Stimulated activated memory B cell treated with anti-CD40 and anti-IgM and Interleukin-4, amounts not matched to agents 10 μg/mL and 1 μg/mL and 100 μg/mL, for 72 hours (primary cell): ENCODE data around the gene HLA-F.

Experiments
- ATAC-seq: fragments of 150-1000 bp; cut with Tn5 transposase; 2 replicates; pipeline ENCODE4 v1.10.0; 2021
- H3K27ac Mint-ChIP-seq: one replicate; pipeline ENCODE4 v1.8.0; 2022; ENCODE audit warnings: mild to moderate bottlenecking, mixed read lengths
- H3K27me3 Mint-ChIP-seq: one replicate; pipeline ENCODE4 v1.8.0; 2022; ENCODE audit warnings: mixed read lengths
- H3K36me3 Mint-ChIP-seq: one replicate; pipeline ENCODE4 v1.8.0; 2022; ENCODE audit warnings: mixed read lengths
- H3K4me1 Mint-ChIP-seq: one replicate; pipeline ENCODE4 v1.8.0; 2022; ENCODE audit warnings: mixed read lengths
- H3K4me3 Mint-ChIP-seq: one replicate; pipeline ENCODE4 v1.8.0; 2022; ENCODE audit warnings: mild to moderate bottlenecking, moderate library complexity, mixed read lengths
- H3K9me3 Mint-ChIP-seq: one replicate; pipeline ENCODE4 v1.8.0; 2022; ENCODE audit warnings: mixed read lengths

HLA-F gene

GRCh38 chr6:29731281-29731680 lies 8.0 kb downstream of the HLA-F start:
- no peak overlapping the region for H3K27ac Mint-ChIP-seq
- H3K9me3 Mint-ChIP-seq: no peaks in the 10 kb centered on the region
- ATAC-seq: no peak

DNA sequence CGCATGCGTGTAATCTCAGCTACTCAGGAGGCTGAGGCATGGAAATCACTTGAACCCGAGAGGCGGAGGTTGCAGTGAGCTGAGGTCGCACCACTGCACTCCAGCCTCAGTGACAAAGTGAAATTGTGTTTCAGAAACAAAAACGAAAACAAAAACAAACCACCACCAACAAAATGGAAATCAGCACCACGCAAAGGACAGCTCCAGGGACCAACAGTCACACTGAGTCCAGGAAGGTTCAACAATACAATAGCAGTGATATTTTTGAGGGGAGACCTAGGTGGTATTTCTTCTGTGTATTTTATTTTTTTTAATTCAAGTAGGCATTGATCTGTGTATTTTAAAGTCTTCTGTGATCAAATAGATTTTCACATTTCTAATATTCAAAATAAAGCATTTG lies 9.8 kb downstream of the HLA-F start:
- H3K4me3 Mint-ChIP-seq: no peak overlapping the region
- no peak for ATAC-seq
- H3K9me3 Mint-ChIP-seq: no peaks in the 10 kb centered on the region

More at GRCh38 chr6:29731281-29731680, 8.0 kb downstream of the HLA-F start:
- Mint-ChIP-seq H3K27me3 (no peaks in the 10 kb centered on the region), H3K4me3 (no peak overlapping the region), H3K4me1 (peaks cover 48% of the 10 kb centered on the region), H3K36me3 (peaks cover 29% of the 10 kb centered on the region)

GRCh38 chr6:29734046-29735018 lies 11.1 kb downstream of the HLA-F start:
- H3K27me3 Mint-ChIP-seq: no peaks in the 10 kb centered on the region
- no peak overlapping the region for H3K4me3 Mint-ChIP-seq
- H3K9me3 Mint-ChIP-seq: no peaks in the 10 kb centered on the region
- ATAC-seq: no peak
- no peak overlapping the region for H3K27ac Mint-ChIP-seq
- peaks cover 25% of the 10 kb centered on the region for H3K4me1 Mint-ChIP-seq
- H3K36me3 Mint-ChIP-seq: peaks cover 7% of the 10 kb centered on the region

More for the DNA sequence above, 9.8 kb downstream of the HLA-F start:
- Mint-ChIP-seq H3K27me3 (no peaks in the 10 kb centered on the region), H3K36me3 (peaks cover 11% of the 10 kb centered on the region), H3K27ac (no peak overlapping the region), H3K4me1 (peaks cover 30% of the 10 kb centered on the region)

DNA sequence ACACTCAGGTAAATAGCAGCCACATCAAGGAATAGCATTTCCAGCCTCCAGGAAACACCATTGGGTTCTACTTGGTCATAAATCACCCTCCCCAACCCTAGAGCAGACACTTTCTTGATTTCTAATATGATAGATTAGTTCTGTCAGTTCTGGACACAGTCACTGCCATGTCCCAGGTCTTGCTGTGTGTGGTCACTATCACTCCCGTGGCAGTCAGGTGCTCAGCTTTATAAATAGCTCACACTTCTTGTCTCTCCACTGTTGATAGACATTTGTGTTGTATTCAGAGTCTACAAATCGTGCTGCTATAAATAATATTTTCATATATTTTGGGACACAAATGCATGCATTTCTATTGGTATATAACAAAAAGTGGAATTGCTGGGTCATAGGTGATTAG lies 13.3 kb downstream of the HLA-F start:
- no peak for ATAC-seq
- Mint-ChIP-seq H3K27ac (no peak overlapping the region), H3K4me1 (peaks cover 12% of the 10 kb centered on the region), H3K9me3 (no peaks in the 10 kb centered on the region), H3K4me3 (no peak overlapping the region), H3K27me3 (no peaks in the 10 kb centered on the region), H3K36me3 (peaks cover 7% of the 10 kb centered on the region)

- H3K27ac Mint-ChIP-seq: no peak overlapping the region
Measured at GRCh38 chr6:29737707-29738630, 14.7 kb downstream of the HLA-F start.

GRCh38 chr6:29739136-29739881 lies 16.1 kb downstream of the HLA-F start:
- ATAC-seq: no peak
- Mint-ChIP-seq H3K36me3 (peaks cover 7% of the 10 kb centered on the region), H3K27me3 (no peaks in the 10 kb centered on the region), H3K4me1 (peaks cover 7% of the 10 kb centered on the region), H3K9me3 (no peaks in the 10 kb centered on the region), H3K27ac (no peak overlapping the region), H3K4me3 (no peak overlapping the region)

More at GRCh38 chr6:29737707-29738630, 14.7 kb downstream of the HLA-F start:
- Mint-ChIP-seq H3K36me3 (peaks cover 7% of the 10 kb centered on the region), H3K4me3 (no peak overlapping the region), H3K27me3 (no peaks in the 10 kb centered on the region), H3K4me1 (peaks cover 12% of the 10 kb centered on the region), H3K9me3 (no peaks in the 10 kb centered on the region)
- peak; percentile 86 for ATAC-seq

DNA sequence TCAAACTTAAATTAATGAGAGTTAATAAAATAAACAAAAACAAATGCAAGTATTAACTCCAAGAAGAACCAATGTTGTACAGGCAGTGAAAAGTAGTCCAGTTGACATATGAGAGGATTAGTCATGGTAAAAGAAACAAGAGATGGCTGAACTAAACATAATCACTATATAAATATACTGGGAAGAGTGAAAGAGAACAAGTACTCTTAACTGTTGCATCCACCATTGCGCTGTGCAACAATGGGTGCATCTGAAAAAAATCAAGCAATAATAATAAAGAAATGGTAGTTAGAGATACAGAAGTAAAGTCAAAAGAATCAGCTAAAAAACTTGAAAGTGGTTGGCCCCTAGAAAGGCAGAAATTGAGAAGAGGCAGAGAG lies 16.6 kb downstream of the HLA-F start:
- Mint-ChIP-seq H3K36me3 (peaks cover 7% of the 10 kb centered on the region), H3K27ac (no peak overlapping the region), H3K27me3 (no peaks in the 10 kb centered on the region), H3K9me3 (no peaks in the 10 kb centered on the region), H3K4me3 (no peak overlapping the region), H3K4me1 (peaks cover 1% of the 10 kb centered on the region)
- ATAC-seq: no peak

GRCh38 chr6:29741592-29741991 lies 18.4 kb downstream of the HLA-F start:
- Mint-ChIP-seq H3K27me3 (no peaks in the 10 kb centered on the region), H3K4me1 (peaks cover 9% of the 10 kb centered on the region), H3K4me3 (no peak overlapping the region), H3K27ac (no peak overlapping the region), H3K36me3 (peaks cover 12% of the 10 kb centered on the region), H3K9me3 (no peaks in the 10 kb centered on the region)
- no peak for ATAC-seq

- Mint-ChIP-seq H3K36me3 (peaks cover 12% of the 10 kb centered on the region), H3K4me3 (no peak overlapping the region), H3K27me3 (no peaks in the 10 kb centered on the region), H3K4me1 (peaks cover 11% of the 10 kb centered on the region), H3K27ac (no peak overlapping the region), H3K9me3 (no peaks in the 10 kb centered on the region)
- no peak for ATAC-seq
Measured at GRCh38 chr6:29742127-29742526, 18.9 kb downstream of the HLA-F start.

DNA sequence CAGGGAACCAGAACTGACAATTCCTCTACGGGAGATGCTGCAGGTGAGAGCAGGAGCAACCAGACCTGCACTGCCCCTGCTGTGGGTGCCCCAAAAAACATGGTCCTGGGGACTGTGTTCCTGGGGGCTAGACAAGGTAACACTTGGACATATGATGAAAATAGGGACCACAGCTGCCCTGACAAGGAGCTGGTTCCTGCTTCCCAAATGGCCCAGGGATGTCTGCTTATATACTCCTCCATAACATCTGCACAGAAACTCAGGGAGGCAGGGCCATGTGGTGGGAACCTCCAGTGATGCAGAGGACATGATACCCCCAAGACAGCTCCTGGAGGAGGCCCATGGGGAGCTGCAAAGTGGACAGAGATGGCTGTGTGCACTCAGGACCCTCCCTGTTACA lies 19.8 kb downstream of the HLA-F start:
- Mint-ChIP-seq H3K27ac (no peak overlapping the region), H3K36me3 (peaks cover 12% of the 10 kb centered on the region), H3K27me3 (no peaks in the 10 kb centered on the region), H3K4me3 (no peak overlapping the region), H3K4me1 (peaks cover 20% of the 10 kb centered on the region), H3K9me3 (no peaks in the 10 kb centered on the region)
- no peak for ATAC-seq

- H3K4me3 Mint-ChIP-seq: no peak overlapping the region
- H3K9me3 Mint-ChIP-seq: no peaks in the 10 kb centered on the region
- H3K36me3 Mint-ChIP-seq: peaks cover 12% of the 10 kb centered on the region
- peaks cover 25% of the 10 kb centered on the region for H3K4me1 Mint-ChIP-seq
- no peak overlapping the region for H3K27ac Mint-ChIP-seq
- H3K27me3 Mint-ChIP-seq: no peaks in the 10 kb centered on the region
- no peak for ATAC-seq
Measured at GRCh38 chr6:29743568-29743967, 20.3 kb downstream of the HLA-F start.

DNA sequence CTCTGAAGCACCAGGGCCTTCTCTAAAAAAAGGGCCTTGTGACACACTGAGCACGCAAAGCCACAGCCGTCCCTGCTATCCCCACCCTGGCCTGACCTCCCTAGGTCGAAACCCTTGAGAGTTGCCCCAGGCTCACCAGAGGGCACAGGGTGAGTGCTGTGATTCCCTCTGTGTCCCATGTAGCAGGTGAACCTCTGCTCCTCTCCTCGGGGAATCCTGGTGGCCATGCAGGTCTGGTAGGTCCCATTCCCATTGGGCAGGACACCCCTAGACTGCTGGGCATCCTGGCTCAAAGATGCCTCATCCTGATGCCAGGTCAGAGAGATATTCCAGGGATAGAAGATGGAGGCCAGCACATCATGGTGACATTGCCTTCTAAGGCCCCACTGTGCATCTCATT lies 20.9 kb downstream of the HLA-F start:
- Mint-ChIP-seq H3K36me3 (peaks cover 12% of the 10 kb centered on the region), H3K27ac (no peak overlapping the region), H3K4me3 (no peak overlapping the region), H3K9me3 (no peaks in the 10 kb centered on the region), H3K27me3 (no peaks in the 10 kb centered on the region), H3K4me1 (peaks cover 27% of the 10 kb centered on the region)
- ATAC-seq: no peak

DNA sequence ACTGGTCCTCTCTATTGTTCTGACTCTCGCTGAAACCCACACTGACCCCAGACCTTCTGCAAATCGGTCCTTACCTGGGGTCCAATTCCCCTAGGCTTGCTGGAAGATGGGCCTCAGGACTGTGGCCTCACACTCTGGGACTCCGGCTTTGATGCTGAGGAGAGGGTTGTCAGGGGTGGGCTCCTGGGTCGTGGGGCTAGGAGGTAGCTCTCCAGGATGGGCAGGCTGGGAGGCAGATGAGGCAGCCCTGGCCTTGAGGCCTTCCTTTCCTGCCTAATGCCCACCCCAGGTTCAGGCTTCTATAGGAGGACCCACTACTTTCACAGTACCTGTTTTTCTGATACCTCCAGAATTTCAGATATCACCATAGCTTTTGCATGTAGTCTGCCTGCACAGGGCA lies 21.4 kb downstream of the HLA-F start:
- H3K27ac Mint-ChIP-seq: no peak overlapping the region
- H3K4me1 Mint-ChIP-seq: peaks cover 32% of the 10 kb centered on the region
- H3K36me3 Mint-ChIP-seq: peaks cover 12% of the 10 kb centered on the region
- no peak for ATAC-seq
- H3K27me3 Mint-ChIP-seq: no peaks in the 10 kb centered on the region
- no peak overlapping the region for H3K4me3 Mint-ChIP-seq
- no peaks in the 10 kb centered on the region for H3K9me3 Mint-ChIP-seq

DNA sequence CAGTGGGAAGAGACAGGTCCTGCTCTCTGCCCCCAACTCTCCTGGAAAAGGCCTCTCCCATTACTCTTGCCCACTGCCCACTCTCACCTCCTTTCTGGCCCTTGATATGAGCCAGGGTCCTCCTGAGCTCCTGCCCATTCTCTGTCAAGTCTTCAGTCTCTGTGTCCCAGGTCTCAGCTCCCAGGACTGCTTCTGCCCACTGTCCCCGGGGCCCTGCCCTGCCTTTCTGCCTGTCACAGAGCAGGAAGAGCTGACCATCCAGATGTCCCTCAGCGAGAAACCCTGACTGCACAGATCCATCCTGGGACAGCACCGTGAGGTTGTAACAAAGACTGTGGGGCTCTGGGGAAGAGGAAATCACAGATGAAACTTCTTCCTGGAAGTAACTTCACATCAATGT lies 22.2 kb downstream of the HLA-F start:
- Mint-ChIP-seq H3K27ac (no peak overlapping the region), H3K27me3 (no peaks in the 10 kb centered on the region), H3K4me1 (peaks cover 40% of the 10 kb centered on the region), H3K36me3 (peaks cover 12% of the 10 kb centered on the region), H3K9me3 (no peaks in the 10 kb centered on the region), H3K4me3 (no peak overlapping the region)
- ATAC-seq: no peak
